ENCODE data around the gene PDIA3.
"Not testable (repeated sequence)": the region's sequence is repeated elsewhere in the genome, so short reads cannot be mapped to it uniquely, and the experiment has no call there.

Gene PDIA3

GRCh38 chr15:43746245-43746902 lies at the start of gene PDIA3:
TSS of gene PDIA3 (plus strand) at chr15:43746438. CDS start at chr15:43746540, 102 bp downstream.
- ATAC-seq: peak; percentile 91
- peak; percentile 94 for DNase-seq

- DNase-seq (no peak), ATAC-seq (no peak)
Measured at GRCh38 chr15:43702174-43702573, 44.1 kb upstream of the PDIA3 start.

GRCh38 chr15:43702701-43703424 lies 43.4 kb upstream of the PDIA3 start:
- ATAC-seq (no peak), DNase-seq (no peak)

GRCh38 chr15:43710431-43711131 lies 35.7 kb upstream of the PDIA3 start:
- DNase-seq, ATAC-seq: not testable (repeated sequence)

GRCh38 chr15:43723151-43723550 lies 23.1 kb upstream of the PDIA3 start:
- DNase-seq: no peak
- no peak for ATAC-seq

- not testable (repeated sequence) for DNase-seq, ATAC-seq
Measured at GRCh38 chr15:43726306-43726705, 19.9 kb upstream of the PDIA3 start.

- not testable (repeated sequence) for DNase-seq, ATAC-seq
Measured at GRCh38 chr15:43728053-43728725, 18.0 kb upstream of the PDIA3 start.

- ATAC-seq (no peak), DNase-seq (no peak)
Measured at GRCh38 chr15:43735416-43735815, 10.8 kb upstream of the PDIA3 start.

- DNase-seq: not testable (repeated sequence)
- ATAC-seq: peak; percentile 8
Measured at GRCh38 chr15:43746903-43747309, 668 bp downstream of the PDIA3 start.

GRCh38 chr15:43748376-43748775 lies 2.1 kb downstream of the PDIA3 start:
- DNase-seq: no peak
- ATAC-seq: no peak

GRCh38 chr15:43749690-43750345 lies 3.6 kb downstream of the PDIA3 start:
- DNase-seq: peak; percentile 39
- peak; percentile 29 for ATAC-seq

- DNase-seq: no peak
- no peak for ATAC-seq
Measured at GRCh38 chr15:43751885-43752284, 5.6 kb downstream of the PDIA3 start.

GRCh38 chr15:43762824-43763223 lies 16.6 kb downstream of the PDIA3 start:
- no peak for DNase-seq
- ATAC-seq: no peak

- ATAC-seq: no peak
- no peak for DNase-seq
Measured at GRCh38 chr15:43763819-43764446, 17.7 kb downstream of the PDIA3 start.

- peak; percentile 74 for DNase-seq
- ATAC-seq: peak; percentile 56
Measured at GRCh38 chr15:43769584-43770228, 23.5 kb downstream of the PDIA3 start.

- DNase-seq (no peak), ATAC-seq (no peak)
Measured at GRCh38 chr15:43771816-43772215, 25.6 kb downstream of the PDIA3 start.

- no peak for DNase-seq
- ATAC-seq: no peak
Measured at GRCh38 chr15:43772624-43773023, 26.4 kb downstream of the PDIA3 start.

- DNase-seq: no peak
- ATAC-seq: no peak
Measured at GRCh38 chr15:43774062-43774461, 27.8 kb downstream of the PDIA3 start.

- no peak for DNase-seq
- ATAC-seq: no peak
Measured at GRCh38 chr15:43775411-43775965, 29.2 kb downstream of the PDIA3 start.

- ATAC-seq (peak; percentile 11), DNase-seq (peak; percentile 59)
Measured at GRCh38 chr15:43776101-43776717, 30.0 kb downstream of the PDIA3 start.

All from stimulated activated naive CD8-positive, alpha-beta T cell treated with anti-CD3 and anti-CD28 coated beads, Interleukin-15, Interleukin-2, amounts not matched to agents 100 U/mL and 50 U/mL, for 24 hours (primary cell).